ENCODE data around the gene SH3BGR. TPM values are rescaled to one million over a fixed set of nuclear protein-coding genes. Genes with fewer than 3 reads are reported as not detected.

SH3BGR gene
- total and polyA plus RNA-seq, 12 donors, result 87.8 to 243 (median 144) TPM

GRCh38 chr21:39479164-39479813, 27.5 kb downstream of the SH3BGR start:
- ATAC-seq (no peak), DNase-seq (no peak)
- intact Hi-C loops (cut with DNase I), result no loop called here
- 77 to 82% methylated on average over 4 of the region's 4 CpGs for WGBS, 2 donors
- H3K4me1 ChIP-seq, result peaks cover 0 to 18% (median 4%) of the 10 kb centered on the region in 9 donors
- H3K4me3 ChIP-seq, result no peak overlapping the region
- no peaks in the 10 kb centered on the region for H3K9me3 ChIP-seq
- H3K27me3 ChIP-seq, result no peaks in the 10 kb centered on the region
- H3K27ac ChIP-seq, result no peak overlapping the region
- H3K36me3 ChIP-seq, result peaks cover 0 to 19% (median 0%) of the 10 kb centered on the region in 9 donors
- no peak for TF ChIP-seq CTCF (IDR thresholded peaks at IDR 0.05)

GRCh38 chr21:39479814-39480182, 28.0 kb downstream of the SH3BGR start:
- 33 to 51% methylated on average over 2 of the region's 2 CpGs for WGBS, 2 donors
- Histone ChIP-seq H3K4me3 (no peak overlapping the region), H3K36me3 (peaks cover 0 to 19% (median 0%) of the 10 kb centered on the region in 9 donors), H3K27ac (no peak overlapping the region), H3K27me3 (no peaks in the 10 kb centered on the region), H3K9me3 (no peaks in the 10 kb centered on the region), H3K4me1 (peaks cover 0 to 24% (median 4%) of the 10 kb centered on the region in 9 donors)
- no peak for DNase-seq
- intact Hi-C loops (cut with DNase I), result no loop called here
- ATAC-seq, result no peak
- no peak for TF ChIP-seq CTCF (IDR thresholded peaks at IDR 0.05)

- DNase-seq (no peak), ATAC-seq (no peak)
- Histone ChIP-seq H3K27me3 (no peaks in the 10 kb centered on the region), H3K27ac (no peak overlapping the region), H3K9me3 (no peaks in the 10 kb centered on the region), H3K36me3 (peaks cover 0 to 15% (median 0%) of the 10 kb centered on the region in 9 donors), H3K4me1 (peaks cover 0 to 28% (median 4%) of the 10 kb centered on the region in 9 donors), H3K4me3 (no peak overlapping the region)
- intact Hi-C loops (cut with DNase I), result no loop called here
- WGBS, 2 donors, result 75 to 86% methylated on average over 4 of the region's 4 CpGs
- no peak for TF ChIP-seq CTCF (IDR thresholded peaks at IDR 0.05)
These were observed 28.5 kb downstream of the SH3BGR start for GRCh38 chr21:39480271-39480670.

GRCh38 chr21:39481886-39482285, 30.1 kb downstream of the SH3BGR start:
- no peak for TF ChIP-seq CTCF (IDR thresholded peaks at IDR 0.05)
- Histone ChIP-seq H3K4me3 (no peak overlapping the region), H3K36me3 (peaks cover 0 to 9% (median 0%) of the 10 kb centered on the region in 9 donors), H3K4me1 (peaks cover 0 to 28% (median 4%) of the 10 kb centered on the region in 9 donors), H3K27ac (no peak overlapping the region), H3K27me3 (no peaks in the 10 kb centered on the region), H3K9me3 (no peaks in the 10 kb centered on the region)
- intact Hi-C loops (cut with DNase I), result no loop called here
- no peak for ATAC-seq
- WGBS, 2 donors, result 79 to 83% methylated on average over 3 of the region's 3 CpGs
- no peak for DNase-seq

Data from heart right ventricle (tissue), 16 donors.